GM23338 (cell line): ENCODE measurements around the gene PAX2. TPM values are rescaled to one million over a fixed set of nuclear protein-coding genes. Genes with fewer than 3 reads are reported as not detected.
A peak's percentile ranks its signal among the peaks of the same experiment; 100 is the strongest.

Experiments
- ATAC-seq: fragments of 200-7000 bp; cut with Tn5 transposase; 3 replicates; pipeline ENCODE4 v1.9.1; 2020
- DNase-seq: peaks from one replicate; pipeline ENCODE4 v3.0.0-alpha.2; 2015; ENCODE audit warnings: low spot score
- H2AFZ ChIP-seq: fragments of 200-600 bp; sonication (generic); 2 replicates; pipeline ENCODE4 v1.8.0; 2016; ENCODE audit warnings: antibody characterized with exemption, mild to moderate bottlenecking, moderate library complexity
- H3F3A ChIP-seq: fragments of 200-600 bp; sonication (generic); replicated peaks from 2 replicates; pipeline ENCODE4 v1.8.0; 2017; ENCODE audit warnings: antibody characterized with exemption, mixed run types, low read depth
- H3K27ac ChIP-seq: fragments of 200-600 bp; sonication (generic); 2 replicates; pipeline ENCODE4 v1.6.1; 2016; ENCODE audit warnings: low read depth
- H3K27me3 ChIP-seq: fragments of 200-600 bp; sonication (generic); 2 replicates; pipeline ENCODE4 v1.8.0; 2016; ENCODE audit warnings: mild to moderate bottlenecking, mixed run types, moderate library complexity; ENCODE audit not compliant: insufficient read depth
- H3K36me3 ChIP-seq: fragments of 200-600 bp; sonication (generic); 2 replicates; pipeline ENCODE4 v1.8.0; 2016; ENCODE audit warnings: mild to moderate bottlenecking; ENCODE audit not compliant: insufficient read depth
- H3K4me1 ChIP-seq: fragments of 200-600 bp; sonication (generic); 2 replicates; pipeline ENCODE4 v1.8.0; 2016; ENCODE audit warnings: mild to moderate bottlenecking, moderate library complexity; ENCODE audit not compliant: insufficient read depth
- H3K4me2 ChIP-seq: fragments of 200-600 bp; sonication (generic); 2 replicates; pipeline ENCODE4 v1.7.1; 2017; ENCODE audit warnings: mixed run types
- H3K4me3 ChIP-seq: fragments of 200-600 bp; sonication (generic); 2 replicates; pipeline ENCODE4 v1.6.1; 2016; ENCODE audit warnings: mixed run types
- H3K79me2 ChIP-seq: fragments of 200-600 bp; sonication (generic); replicated peaks from 2 replicates; pipeline ENCODE4 v1.8.0; 2017; ENCODE audit warnings: mild to moderate bottlenecking; ENCODE audit not compliant: insufficient read depth
- H3K9me2 ChIP-seq: fragments of 200-600 bp; sonication (generic); 2 replicates; pipeline ENCODE4 v1.8.0; 2017; ENCODE audit not compliant: insufficient read depth
- H4K20me1 ChIP-seq: fragments of 200-600 bp; sonication (generic); replicated peaks from 2 replicates; pipeline ENCODE4 v1.8.0; 2017; ENCODE audit warnings: mild to moderate bottlenecking; ENCODE audit not compliant: insufficient read depth
- H3K27ac Mint-ChIP-seq: 2 replicates; pipeline ENCODE4 v1.8.0; 2020; ENCODE audit warnings: inconsistent platforms, mild to moderate bottlenecking, moderate library complexity, mixed read lengths
- H3K27me3 Mint-ChIP-seq: 3 replicates; pipeline ENCODE4 v1.8.0; 2022; ENCODE audit warnings: low read depth, mild to moderate bottlenecking, moderate library complexity, mixed read lengths, inconsistent platforms; ENCODE audit not compliant: insufficient read depth, poor library complexity
- H3K36me3 Mint-ChIP-seq: 3 replicates; pipeline ENCODE4 v1.8.0; 2021; ENCODE audit warnings: low read depth, mild to moderate bottlenecking, inconsistent platforms, moderate library complexity, mixed read lengths
- H3K4me1 Mint-ChIP-seq: 3 replicates; pipeline ENCODE4 v1.8.0; 2020; ENCODE audit warnings: mild to moderate bottlenecking, inconsistent platforms, mixed read lengths
- H3K4me3 Mint-ChIP-seq: 3 replicates; pipeline ENCODE4 v1.8.0; 2021; ENCODE audit warnings: moderate library complexity, mild to moderate bottlenecking, inconsistent platforms, mixed read lengths
- H3K9me3 Mint-ChIP-seq: 3 replicates; pipeline ENCODE4 v1.8.0; 2020; ENCODE audit warnings: moderate library complexity, mild to moderate bottlenecking, inconsistent platforms, mixed read lengths
- CREB1 ChIP-seq: fragments of 250-450 bp; sonication (Bioruptor Pico); IDR thresholded peaks from 2 replicates; pipeline ENCODE4 v1.5.0; 2020; ENCODE audit warnings: low read depth, mild to moderate bottlenecking, moderate library complexity
- EZH2 ChIP-seq: fragments of 200-600 bp; sonication (generic); IDR thresholded peaks from one replicate; pipeline ENCODE4 v1.8.0; 2017; ENCODE audit warnings: antibody characterized with exemption, mild to moderate bottlenecking, low read depth; ENCODE audit not compliant: unreplicated experiment
- EZH2phosphoT487 ChIP-seq: fragments of 200-600 bp; sonication (generic); IDR thresholded peaks from one replicate; pipeline ENCODE4 v1.8.1; 2018; ENCODE audit warnings: antibody characterized with exemption; ENCODE audit not compliant: unreplicated experiment
- POLR2AphosphoS5 ChIP-seq: IDR thresholded peaks from 2 replicates; pipeline ENCODE4 v1.6.1; 2016; ENCODE audit warnings: antibody characterized with exemption, low read depth
- polyA plus RNA-seq: library from polyadenylated mRNA; unstranded; fragments of >200 nt; fragmentation: Nextera tagmentation; extraction: Ambion mirVana; gene quantifications from 2 replicates; pipeline ENCODE4 v1.2.1, GENCODE V29; 2016
- total RNA-seq: library from RNA; depleted of rRNA; stranded (reverse); fragments of >200 nt; shearing (Covaris generic); gene quantifications from 2 replicates; pipeline ENCODE4 v1.2.3, GENCODE V29; 2014
- TF ChIP-seq, protein P1 (sequence below): fragments of 250-450 bp; sonication (Bioruptor Pico); IDR thresholded peaks from 2 replicates; pipeline ENCODE4 v1.5.0; 2020; ENCODE audit warnings: mild to moderate bottlenecking, moderate library complexity
- TF ChIP-seq, protein P2 (sequence below): IDR thresholded peaks from 2 replicates; pipeline ENCODE4 v1.6.1; 2016; ENCODE audit warnings: antibody characterized with exemption

PAX2 gene
- total and polyA plus RNA-seq, 2 experiments from 2014 or later, result not detected

DNA sequence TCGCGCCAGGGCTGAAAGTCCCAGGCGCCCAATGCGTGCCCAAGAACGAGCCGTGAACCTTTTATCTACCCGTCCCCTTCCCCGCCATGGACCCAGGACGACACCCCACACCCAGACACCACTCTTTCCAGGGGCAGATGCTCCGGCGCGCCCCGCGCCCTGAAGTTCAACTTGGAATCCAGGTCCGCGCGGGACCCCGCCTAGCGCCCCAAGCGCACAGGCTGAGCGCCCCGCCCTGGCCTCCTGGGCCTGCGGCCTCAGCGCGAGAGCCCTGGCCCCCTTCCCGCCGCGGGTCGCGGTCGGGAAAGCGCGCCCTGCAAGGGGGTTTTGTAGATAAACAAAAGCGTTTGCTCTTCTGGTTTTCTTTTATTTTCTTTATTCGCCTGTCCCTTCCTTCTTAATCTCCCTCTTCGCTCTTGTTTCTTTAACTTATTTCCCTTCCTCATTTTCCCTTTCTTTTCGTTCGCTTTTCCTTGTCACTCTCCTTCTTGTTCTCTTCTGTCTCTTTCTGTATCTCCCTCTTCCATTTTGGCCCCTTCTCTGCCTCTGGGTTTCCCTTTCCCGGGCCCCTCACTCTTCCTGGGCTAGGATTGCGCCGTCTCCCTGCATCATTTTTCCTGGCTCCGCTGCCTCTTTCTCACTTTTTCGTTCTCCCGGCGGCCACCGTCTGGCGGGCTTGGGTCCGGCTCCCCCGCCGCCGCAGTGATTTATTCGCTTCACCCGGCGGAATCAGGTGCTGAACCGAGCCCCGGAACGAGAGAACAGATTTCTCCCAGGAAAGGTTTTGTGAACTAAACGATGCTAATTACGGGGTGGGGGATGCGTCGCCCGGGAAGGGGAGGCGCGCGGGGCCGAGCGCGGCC lies 15.3 kb upstream of the PAX2 start:
- peaks cover 49% of the 10 kb centered on the region for H3K4me1 ChIP-seq
- no peaks in the 10 kb centered on the region; the same call in 1 of the 3 replicates for H3K9me3 Mint-ChIP-seq
- peak; percentile 58 for DNase-seq
- H3K27me3 ChIP-seq, result peaks cover 100% of the 10 kb centered on the region
- H3K4me2 ChIP-seq, result peak overlapping the region; percentile 53
- no peak overlapping the region for H2AFZ ChIP-seq
- H3K4me3 Mint-ChIP-seq, result peak overlapping the region; percentile 61
- H3K27ac Mint-ChIP-seq, result no peak overlapping the region
- H3K4me1 Mint-ChIP-seq, result peaks cover 37% of the 10 kb centered on the region
- peaks cover 20% of the 10 kb centered on the region; the same call in 1 of the 2 replicates for H3F3A ChIP-seq
- H4K20me1 ChIP-seq, result peaks cover 36% of the 10 kb centered on the region
- H3K27ac ChIP-seq, result no peak overlapping the region
- no peaks in the 10 kb centered on the region for H3K9me2 ChIP-seq
- H3K79me2 ChIP-seq, result no peaks in the 10 kb centered on the region
- peak overlapping the region; percentile 46 for H3K4me3 ChIP-seq
- ATAC-seq, result peak; percentile 40
- H3K36me3 ChIP-seq, result no peaks in the 10 kb centered on the region; the same call in 1 of the 2 replicates
- TF ChIP-seq EZH2 (peak; percentile 98), CREB1 (no peak), EZH2phosphoT487 (peak; percentile 85)
- H3K36me3 Mint-ChIP-seq, result no peaks in the 10 kb centered on the region; the same call in 2 of the 3 replicates
- peaks cover 99% of the 10 kb centered on the region for H3K27me3 Mint-ChIP-seq

DNA sequence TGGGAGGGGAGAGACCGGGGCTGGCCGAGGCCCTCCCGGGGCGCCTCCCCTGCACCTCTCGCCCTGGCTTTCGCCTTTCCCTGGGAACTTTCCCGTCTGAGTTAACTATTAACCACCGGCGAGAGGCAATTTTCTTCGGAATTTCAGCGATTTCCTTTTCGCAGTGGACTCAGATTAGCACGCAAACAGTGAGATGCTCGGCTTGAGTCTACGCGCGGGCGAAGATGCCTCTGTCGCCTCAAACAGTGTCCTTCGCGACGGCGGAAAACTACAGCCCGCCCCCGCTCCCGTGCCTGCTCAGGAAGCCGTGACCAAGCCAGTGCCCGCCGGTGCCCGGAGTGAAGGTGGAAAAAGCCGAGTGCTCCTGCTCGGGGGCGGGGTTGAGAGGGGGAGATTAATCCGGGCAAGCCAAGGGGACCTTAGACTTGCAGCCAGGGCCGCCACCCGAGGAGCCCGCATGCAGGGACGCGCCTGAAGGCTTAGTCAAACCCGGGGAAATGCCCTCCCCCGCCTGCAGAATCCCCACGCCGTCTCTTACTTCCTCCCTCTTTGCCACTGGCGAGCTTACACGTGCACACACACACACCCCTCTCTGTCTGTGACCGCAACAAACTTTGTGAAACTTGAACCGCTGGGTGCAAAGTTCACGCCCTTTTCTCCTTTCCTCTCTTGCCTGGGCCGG lies 14.5 kb upstream of the PAX2 start:
- peak overlapping the region; percentile 46 for H3K4me3 ChIP-seq
- H2AFZ ChIP-seq, result no peak overlapping the region
- Mint-ChIP-seq H3K27me3 (peaks cover 99% of the 10 kb centered on the region), H3K4me1 (peaks cover 36% of the 10 kb centered on the region), H3K36me3 (no peaks in the 10 kb centered on the region; the same call in 2 of the 3 replicates), H3K27ac (no peak overlapping the region), H3K9me3 (no peaks in the 10 kb centered on the region; the same call in 1 of the 3 replicates), H3K4me3 (peak overlapping the region; percentile 65)
- peaks cover 46% of the 10 kb centered on the region for H3K4me1 ChIP-seq
- H3K36me3 ChIP-seq, result no peaks in the 10 kb centered on the region; the same call in 1 of the 2 replicates
- peaks cover 20% of the 10 kb centered on the region; the same call in 1 of the 2 replicates for H3F3A ChIP-seq
- H3K9me2 ChIP-seq, result no peaks in the 10 kb centered on the region
- TF ChIP-seq, protein P1, sequence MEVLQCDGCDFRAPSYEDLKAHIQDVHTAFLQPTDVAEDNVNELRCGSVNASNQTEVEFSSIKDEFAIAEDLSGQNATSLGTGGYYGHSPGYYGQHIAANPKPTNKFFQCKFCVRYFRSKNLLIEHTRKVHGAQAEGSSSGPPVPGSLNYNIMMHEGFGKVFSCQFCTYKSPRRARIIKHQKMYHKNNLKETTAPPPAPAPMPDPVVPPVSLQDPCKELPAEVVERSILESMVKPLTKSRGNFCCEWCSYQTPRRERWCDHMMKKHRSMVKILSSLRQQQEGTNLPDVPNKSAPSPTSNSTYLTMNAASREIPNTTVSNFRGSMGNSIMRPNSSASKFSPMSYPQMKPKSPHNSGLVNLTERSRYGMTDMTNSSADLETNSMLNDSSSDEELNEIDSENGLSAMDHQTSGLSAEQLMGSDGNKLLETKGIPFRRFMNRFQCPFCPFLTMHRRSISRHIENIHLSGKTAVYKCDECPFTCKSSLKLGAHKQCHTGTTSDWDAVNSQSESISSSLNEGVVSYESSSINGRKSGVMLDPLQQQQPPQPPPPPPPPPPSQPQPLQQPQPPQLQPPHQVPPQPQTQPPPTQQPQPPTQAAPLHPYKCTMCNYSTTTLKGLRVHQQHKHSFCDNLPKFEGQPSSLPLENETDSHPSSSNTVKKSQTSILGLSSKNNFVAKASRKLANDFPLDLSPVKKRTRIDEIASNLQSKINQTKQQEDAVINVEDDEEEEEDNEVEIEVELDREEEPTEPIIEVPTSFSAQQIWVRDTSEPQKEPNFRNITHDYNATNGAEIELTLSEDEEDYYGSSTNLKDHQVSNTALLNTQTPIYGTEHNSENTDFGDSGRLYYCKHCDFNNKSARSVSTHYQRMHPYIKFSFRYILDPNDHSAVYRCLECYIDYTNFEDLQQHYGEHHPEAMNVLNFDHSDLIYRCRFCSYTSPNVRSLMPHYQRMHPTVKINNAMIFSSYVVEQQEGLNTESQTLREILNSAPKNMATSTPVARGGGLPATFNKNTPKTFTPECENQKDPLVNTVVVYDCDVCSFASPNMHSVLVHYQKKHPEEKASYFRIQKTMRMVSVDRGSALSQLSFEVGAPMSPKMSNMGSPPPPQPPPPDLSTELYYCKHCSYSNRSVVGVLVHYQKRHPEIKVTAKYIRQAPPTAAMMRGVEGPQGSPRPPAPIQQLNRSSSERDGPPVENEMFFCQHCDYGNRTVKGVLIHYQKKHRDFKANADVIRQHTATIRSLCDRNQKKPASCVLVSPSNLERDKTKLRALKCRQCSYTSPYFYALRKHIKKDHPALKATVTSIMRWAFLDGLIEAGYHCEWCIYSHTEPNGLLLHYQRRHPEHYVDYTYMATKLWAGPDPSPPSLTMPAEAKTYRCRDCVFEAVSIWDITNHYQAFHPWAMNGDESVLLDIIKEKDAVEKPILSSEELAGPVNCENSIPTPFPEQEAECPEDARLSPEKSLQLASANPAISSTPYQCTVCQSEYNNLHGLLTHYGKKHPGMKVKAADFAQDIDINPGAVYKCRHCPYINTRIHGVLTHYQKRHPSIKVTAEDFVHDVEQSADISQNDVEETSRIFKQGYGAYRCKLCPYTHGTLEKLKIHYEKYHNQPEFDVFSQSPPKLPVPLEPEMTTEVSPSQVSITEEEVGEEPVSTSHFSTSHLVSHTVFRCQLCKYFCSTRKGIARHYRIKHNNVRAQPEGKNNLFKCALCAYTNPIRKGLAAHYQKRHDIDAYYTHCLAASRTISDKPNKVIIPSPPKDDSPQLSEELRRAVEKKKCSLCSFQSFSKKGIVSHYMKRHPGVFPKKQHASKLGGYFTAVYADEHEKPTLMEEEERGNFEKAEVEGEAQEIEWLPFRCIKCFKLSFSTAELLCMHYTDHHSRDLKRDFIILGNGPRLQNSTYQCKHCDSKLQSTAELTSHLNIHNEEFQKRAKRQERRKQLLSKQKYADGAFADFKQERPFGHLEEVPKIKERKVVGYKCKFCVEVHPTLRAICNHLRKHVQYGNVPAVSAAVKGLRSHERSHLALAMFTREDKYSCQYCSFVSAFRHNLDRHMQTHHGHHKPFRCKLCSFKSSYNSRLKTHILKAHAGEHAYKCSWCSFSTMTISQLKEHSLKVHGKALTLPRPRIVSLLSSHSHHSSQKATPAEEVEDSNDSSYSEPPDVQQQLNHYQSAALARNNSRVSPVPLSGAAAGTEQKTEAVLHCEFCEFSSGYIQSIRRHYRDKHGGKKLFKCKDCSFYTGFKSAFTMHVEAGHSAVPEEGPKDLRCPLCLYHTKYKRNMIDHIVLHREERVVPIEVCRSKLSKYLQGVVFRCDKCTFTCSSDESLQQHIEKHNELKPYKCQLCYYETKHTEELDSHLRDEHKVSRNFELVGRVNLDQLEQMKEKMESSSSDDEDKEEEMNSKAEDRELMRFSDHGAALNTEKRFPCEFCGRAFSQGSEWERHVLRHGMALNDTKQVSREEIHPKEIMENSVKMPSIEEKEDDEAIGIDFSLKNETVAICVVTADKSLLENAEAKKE (CRISPR knock-in tag), result no peak
- TF ChIP-seq EZH2phosphoT487 (peak; percentile 64), POLR2AphosphoS5 (no peak), EZH2 (peak; percentile 74)
- TF ChIP-seq, protein P2, sequence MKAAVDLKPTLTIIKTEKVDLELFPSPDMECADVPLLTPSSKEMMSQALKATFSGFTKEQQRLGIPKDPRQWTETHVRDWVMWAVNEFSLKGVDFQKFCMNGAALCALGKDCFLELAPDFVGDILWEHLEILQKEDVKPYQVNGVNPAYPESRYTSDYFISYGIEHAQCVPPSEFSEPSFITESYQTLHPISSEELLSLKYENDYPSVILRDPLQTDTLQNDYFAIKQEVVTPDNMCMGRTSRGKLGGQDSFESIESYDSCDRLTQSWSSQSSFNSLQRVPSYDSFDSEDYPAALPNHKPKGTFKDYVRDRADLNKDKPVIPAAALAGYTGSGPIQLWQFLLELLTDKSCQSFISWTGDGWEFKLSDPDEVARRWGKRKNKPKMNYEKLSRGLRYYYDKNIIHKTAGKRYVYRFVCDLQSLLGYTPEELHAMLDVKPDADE, result no peak
- peaks cover 37% of the 10 kb centered on the region for H4K20me1 ChIP-seq
- H3K4me2 ChIP-seq, result peak overlapping the region; percentile 53
- H3K27ac ChIP-seq, result no peak overlapping the region
- peaks cover 100% of the 10 kb centered on the region for H3K27me3 ChIP-seq
- no peaks in the 10 kb centered on the region for H3K79me2 ChIP-seq
- DNase-seq (peak; percentile 38), ATAC-seq (peak; percentile 5; the same call in 2 of the 3 replicates)
